GM21528 (cell line): Measurements from ENCODE around the gene TPCN2.
"Not testable (repeated sequence)": the region's sequence is repeated elsewhere in the genome, so short reads cannot be mapped to it uniquely, and the experiment has no call there.

Source experiments
- ATAC-seq: cut with Tn5 transposase; IDR thresholded peaks from one replicate; pipeline ENCODE4 v1.9.1; 2021; ENCODE audit warnings: mild to moderate bottlenecking, moderate library complexity; ENCODE audit not compliant: unreplicated experiment, low FRiP score

Gene TPCN2

GRCh38 chr11:69071956-69072355, 23.2 kb downstream of the TPCN2 start:
- no peak for ATAC-seq

- ATAC-seq = no peak
These were observed 24.7 kb downstream of the TPCN2 start for GRCh38 chr11:69073469-69073868.

- no peak for ATAC-seq
These were observed 25.8 kb downstream of the TPCN2 start for GRCh38 chr11:69074375-69075140.

- no peak for ATAC-seq
These were observed 26.8 kb downstream of the TPCN2 start for GRCh38 chr11:69075421-69076128.

- no peak for ATAC-seq
These were observed 27.5 kb downstream of the TPCN2 start for GRCh38 chr11:69076129-69076791.

GRCh38 chr11:69076977-69077376, 28.2 kb downstream of the TPCN2 start:
- not testable (repeated sequence) for ATAC-seq

GRCh38 chr11:69078508-69078907, 29.8 kb downstream of the TPCN2 start:
- ATAC-seq = no peak

- no peak for ATAC-seq
These were observed 30.3 kb downstream of the TPCN2 start for GRCh38 chr11:69078930-69079605.

GRCh38 chr11:69079661-69080256, 31.0 kb downstream of the TPCN2 start:
- ATAC-seq = no peak

GRCh38 chr11:69080257-69080995, 31.7 kb downstream of the TPCN2 start:
- ATAC-seq = no peak

GRCh38 chr11:69081180-69081579, 32.4 kb downstream of the TPCN2 start:
- ATAC-seq = no peak

GRCh38 chr11:69083531-69084247, 35.0 kb downstream of the TPCN2 start:
- no peak for ATAC-seq

- ATAC-seq = no peak
These were observed 35.6 kb downstream of the TPCN2 start for GRCh38 chr11:69084371-69084770.

GRCh38 chr11:69085490-69086095, 36.9 kb downstream of the TPCN2 start:
- no peak for ATAC-seq

- no peak for ATAC-seq
These were observed 37.7 kb downstream of the TPCN2 start for GRCh38 chr11:69086152-69087132.

- no peak for ATAC-seq
These were observed 38.4 kb downstream of the TPCN2 start for GRCh38 chr11:69087133-69087524.

- no peak for ATAC-seq
These were observed 39.1 kb downstream of the TPCN2 start for GRCh38 chr11:69087811-69088210.
